Stimulated activated effector memory CD8-positive, alpha-beta T cell treated with anti-CD3 and anti-CD28 coated beads, Interleukin-12 subunit alpha, Interleukin-12 subunit beta, amount 100 ng/mL, for 72 hours (primary cell): ENCODE data around the gene ACAP3.
"Not testable (repeated sequence)": the region's sequence is repeated elsewhere in the genome, so short reads cannot be mapped to it uniquely, and the experiment has no call there.

Experiments
- ATAC-seq: fragments of 150-1000 bp; cut with Tn5 transposase; 2 replicates; pipeline ENCODE4 v1.10.0; 2021
- DNase-seq, 2 donors: peaks; one replicate each; pipeline ENCODE4 v3.0.0; 2021 to 2022; ENCODE audit warnings: low spot score in 2 of 2
- H3K27ac Mint-ChIP-seq: one replicate; pipeline ENCODE4 v1.8.0; 2022; ENCODE audit warnings: mild to moderate bottlenecking, mixed read lengths
- H3K36me3 Mint-ChIP-seq: one replicate; pipeline ENCODE4 v1.8.0; 2022; ENCODE audit warnings: mild to moderate bottlenecking, mixed read lengths
- H3K4me1 Mint-ChIP-seq: one replicate; pipeline ENCODE4 v1.8.0; 2022; ENCODE audit warnings: mixed read lengths
- H3K4me3 Mint-ChIP-seq: one replicate; pipeline ENCODE4 v1.8.0; 2022; ENCODE audit warnings: mild to moderate bottlenecking, mixed read lengths
- H3K9me3 Mint-ChIP-seq: one replicate; pipeline ENCODE4 v1.8.0; 2022; ENCODE audit warnings: mixed read lengths

The ACAP3 gene

DNA sequence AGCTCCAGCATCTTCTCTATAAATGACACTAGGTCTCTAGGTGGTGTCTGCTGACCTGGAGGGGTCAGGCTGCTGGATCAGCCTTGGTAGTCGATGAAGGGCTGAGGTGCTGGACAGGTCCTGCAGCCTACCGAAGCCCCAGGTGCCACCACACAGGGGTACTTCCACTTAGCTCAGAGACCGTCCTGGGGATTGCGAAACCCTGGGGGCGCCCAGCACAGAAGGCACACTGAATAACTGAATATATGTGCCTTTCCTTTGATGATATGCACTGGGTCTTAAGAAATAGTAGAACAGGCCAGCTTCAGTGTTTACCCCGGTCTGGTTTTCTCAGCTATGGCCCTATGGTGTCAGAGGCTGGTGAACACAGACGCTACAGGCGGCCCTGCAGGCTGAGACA, 45.0 kb downstream of the ACAP3 start:
- ATAC-seq = no peak
- no peak overlapping the region for H3K4me3 Mint-ChIP-seq
- no peak for DNase-seq
- peaks cover 38% of the 10 kb centered on the region for H3K4me1 Mint-ChIP-seq
- H3K9me3 Mint-ChIP-seq = no peaks in the 10 kb centered on the region
- H3K27ac Mint-ChIP-seq = no peak overlapping the region
- H3K36me3 Mint-ChIP-seq = peaks cover 91% of the 10 kb centered on the region

DNA sequence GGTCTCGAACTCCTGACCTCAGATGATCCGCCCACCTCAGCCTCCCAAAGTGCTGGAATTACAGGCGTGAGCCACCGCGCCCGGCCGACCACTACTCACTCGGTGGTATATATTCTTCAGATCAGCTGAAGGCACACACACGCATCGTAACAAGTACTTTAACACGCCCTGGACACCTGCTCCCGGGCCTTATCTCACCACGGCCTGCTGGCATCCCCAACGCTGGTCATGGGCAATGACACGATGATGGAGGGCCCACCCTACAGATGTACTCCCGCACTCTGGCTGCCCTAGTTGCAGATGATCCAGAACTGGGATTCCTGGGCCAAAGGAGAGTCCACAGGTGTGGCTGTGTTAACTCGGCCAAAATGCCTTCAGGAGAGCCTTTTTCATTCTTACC, 45.7 kb downstream of the ACAP3 start:
- Mint-ChIP-seq H3K27ac (no peak overlapping the region), H3K4me3 (no peak overlapping the region), H3K4me1 (peaks cover 38% of the 10 kb centered on the region), H3K9me3 (no peaks in the 10 kb centered on the region), H3K36me3 (peaks cover 92% of the 10 kb centered on the region)
- no peak for DNase-seq
- ATAC-seq = no peak

DNA sequence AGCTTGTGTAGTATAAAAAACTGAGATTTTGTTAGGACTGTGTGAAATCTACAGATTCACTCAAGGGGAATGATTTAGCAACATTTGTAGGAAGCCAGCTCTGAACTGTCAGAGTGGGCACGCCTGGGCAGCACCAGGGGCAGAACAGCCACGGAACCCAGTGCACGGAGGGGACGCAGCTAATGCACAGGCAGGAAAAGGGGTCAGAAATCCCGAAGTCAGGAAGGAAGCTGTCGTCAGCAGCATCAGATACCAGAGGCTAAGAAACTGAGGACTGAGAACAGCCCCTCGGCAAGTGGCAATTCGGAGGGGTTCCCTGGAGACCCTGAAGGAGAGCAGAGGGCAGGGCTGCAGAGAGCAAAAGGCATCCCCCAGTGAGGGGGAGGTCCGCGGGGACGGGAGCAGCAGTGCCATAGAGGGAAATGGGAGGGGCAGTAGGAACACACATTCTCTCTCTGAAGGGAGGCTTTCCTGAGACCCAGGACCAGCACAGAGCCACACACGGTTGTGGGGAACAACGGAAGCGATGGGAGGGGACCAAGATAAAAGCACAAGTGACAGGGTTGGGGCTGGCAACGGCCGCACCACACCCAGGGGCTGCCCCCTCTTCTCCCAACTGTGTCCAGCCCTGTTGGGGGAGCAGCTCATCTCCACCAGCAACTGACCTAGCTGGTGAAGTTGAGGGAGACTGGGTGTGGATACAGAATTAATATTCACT, 46.7 kb downstream of the ACAP3 start:
- H3K4me1 Mint-ChIP-seq = peaks cover 36% of the 10 kb centered on the region
- ATAC-seq = no peak
- H3K4me3 Mint-ChIP-seq = no peak overlapping the region
- peaks cover 92% of the 10 kb centered on the region for H3K36me3 Mint-ChIP-seq
- no peaks in the 10 kb centered on the region for H3K9me3 Mint-ChIP-seq
- H3K27ac Mint-ChIP-seq = peak overlapping the region; percentile 74
- no peak for DNase-seq

DNA sequence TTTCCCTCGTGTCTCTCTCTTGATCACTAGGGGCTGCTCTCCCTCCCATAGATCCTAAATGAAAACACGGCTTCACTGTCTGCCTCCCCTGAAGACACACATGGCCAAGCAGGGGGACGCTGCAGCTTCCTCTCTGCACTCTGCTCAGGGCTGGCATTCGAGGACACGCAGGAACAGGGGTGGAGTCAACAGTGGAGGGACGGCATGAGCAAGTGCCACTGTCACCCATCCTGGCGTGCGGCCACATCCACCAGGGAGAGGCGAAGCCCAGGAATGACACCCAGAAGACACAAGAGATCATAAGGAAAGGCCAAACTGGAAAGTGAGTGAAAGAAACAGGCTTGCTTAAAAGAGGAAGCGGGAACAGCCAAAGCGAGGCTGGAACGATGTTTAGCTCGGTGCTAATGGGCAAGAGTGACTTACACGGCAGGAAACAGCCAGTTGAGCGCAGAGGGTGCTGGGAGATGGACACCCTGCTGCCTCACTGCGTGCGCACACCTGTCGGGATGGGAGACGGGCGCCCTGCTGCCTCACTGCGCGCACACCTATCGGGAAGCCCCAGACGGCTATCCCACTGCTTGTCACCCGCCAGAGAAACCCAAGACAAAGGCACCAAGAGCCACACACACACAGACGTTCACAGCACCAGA, 47.7 kb downstream of the ACAP3 start:
- Mint-ChIP-seq H3K27ac (peak overlapping the region; percentile 74), H3K36me3 (peaks cover 92% of the 10 kb centered on the region), H3K4me3 (no peak overlapping the region), H3K9me3 (no peaks in the 10 kb centered on the region), H3K4me1 (peaks cover 32% of the 10 kb centered on the region)
- no peak for DNase-seq
- no peak for ATAC-seq

DNA sequence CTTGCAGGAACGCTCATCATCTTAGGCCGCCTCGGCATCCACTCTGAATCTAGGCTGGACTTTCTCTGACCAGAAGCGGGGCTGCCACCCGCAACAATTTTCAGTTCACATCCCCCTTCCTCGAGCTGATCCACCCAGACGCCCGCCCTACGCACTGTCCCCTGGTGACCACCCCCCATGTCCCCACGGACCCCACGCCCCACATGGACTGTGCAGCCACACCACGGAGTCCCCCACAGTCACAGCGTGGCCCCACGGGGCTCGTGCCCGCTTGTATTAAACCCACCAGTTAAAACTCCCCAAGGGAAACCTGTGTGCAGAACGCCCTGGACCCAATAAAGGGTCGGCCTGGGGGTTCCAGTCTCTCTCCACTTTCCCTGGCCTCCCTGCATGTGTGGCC, 48.2 kb downstream of the ACAP3 start:
- no peak overlapping the region for H3K4me3 Mint-ChIP-seq
- no peaks in the 10 kb centered on the region for H3K9me3 Mint-ChIP-seq
- H3K27ac Mint-ChIP-seq = peak overlapping the region; percentile 74
- peaks cover 92% of the 10 kb centered on the region for H3K36me3 Mint-ChIP-seq
- no peak for DNase-seq
- H3K4me1 Mint-ChIP-seq = peaks cover 27% of the 10 kb centered on the region
- no peak for ATAC-seq

DNA sequence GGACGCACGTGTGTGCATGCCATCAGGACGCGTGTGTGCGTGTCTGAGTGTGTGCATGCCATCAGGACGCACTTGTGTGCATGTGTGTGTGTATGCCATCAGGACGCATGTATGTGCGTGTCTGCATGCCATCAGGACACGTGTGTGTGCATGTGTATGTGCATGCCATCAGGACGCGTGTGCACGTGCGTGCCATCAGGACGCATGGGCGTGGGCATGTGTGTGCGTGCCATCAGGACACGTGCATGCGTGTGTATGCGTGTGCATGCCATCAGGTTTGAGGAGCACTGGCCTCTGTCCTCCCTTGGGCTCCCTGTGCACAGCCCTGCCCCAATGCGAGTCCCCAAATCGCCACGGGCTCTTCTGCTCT, 48.6 kb downstream of the ACAP3 start:
- Mint-ChIP-seq H3K4me1 (peaks cover 27% of the 10 kb centered on the region), H3K4me3 (no peak overlapping the region), H3K36me3 (peaks cover 89% of the 10 kb centered on the region), H3K27ac (peak overlapping the region; percentile 74), H3K9me3 (no peaks in the 10 kb centered on the region)
- ATAC-seq = no peak
- no peak for DNase-seq

DNA sequence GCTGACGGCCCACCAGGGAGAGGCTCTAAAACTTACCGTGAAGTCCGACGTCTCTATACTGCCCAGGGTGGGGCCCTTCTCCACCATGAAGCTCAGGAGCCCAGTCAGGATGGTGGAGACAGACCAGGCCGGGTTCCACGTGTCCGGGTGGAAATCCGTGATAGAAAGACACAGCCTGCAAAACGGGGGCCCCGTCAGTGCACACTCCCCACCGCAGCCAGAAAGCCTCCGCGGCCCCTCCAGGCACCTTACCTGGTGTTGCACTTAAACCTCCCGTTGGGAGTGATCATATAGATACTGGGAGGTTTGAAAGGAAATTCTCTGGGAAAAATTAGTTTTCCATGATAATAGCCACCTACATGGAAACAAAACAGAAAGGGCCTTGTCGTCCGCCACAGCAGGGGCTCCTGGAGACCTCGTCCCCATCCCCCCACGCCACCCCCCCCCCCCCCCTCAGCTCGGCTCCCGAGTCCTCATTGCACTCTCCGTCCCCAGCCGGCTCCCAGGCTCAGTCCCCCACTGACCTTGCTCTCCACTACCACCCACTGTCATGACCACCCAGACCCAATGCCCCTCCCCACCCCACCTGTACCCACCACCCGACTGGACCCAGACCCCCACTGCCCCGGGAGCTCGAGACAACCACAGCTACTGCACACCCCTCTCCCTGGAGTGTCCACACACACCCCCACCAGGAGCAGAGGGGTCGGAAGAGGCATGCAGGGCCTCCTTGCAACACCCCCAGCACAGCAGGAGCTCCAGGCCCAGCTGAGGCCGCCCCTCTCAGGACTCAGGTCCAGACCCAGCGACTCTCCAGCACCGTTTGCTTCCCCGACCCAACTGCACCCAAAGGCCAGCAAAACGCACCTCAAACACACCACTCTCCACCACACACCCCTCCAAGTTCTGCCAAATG, 50.5 kb downstream of the ACAP3 start:
- ATAC-seq (no peak), DNase-seq (no peak)
- no peak overlapping the region for H3K27ac Mint-ChIP-seq
- no peak overlapping the region for H3K4me3 Mint-ChIP-seq
- no peaks in the 10 kb centered on the region for H3K9me3 Mint-ChIP-seq
- H3K36me3 Mint-ChIP-seq = peaks cover 87% of the 10 kb centered on the region
- peaks cover 35% of the 10 kb centered on the region for H3K4me1 Mint-ChIP-seq

DNA sequence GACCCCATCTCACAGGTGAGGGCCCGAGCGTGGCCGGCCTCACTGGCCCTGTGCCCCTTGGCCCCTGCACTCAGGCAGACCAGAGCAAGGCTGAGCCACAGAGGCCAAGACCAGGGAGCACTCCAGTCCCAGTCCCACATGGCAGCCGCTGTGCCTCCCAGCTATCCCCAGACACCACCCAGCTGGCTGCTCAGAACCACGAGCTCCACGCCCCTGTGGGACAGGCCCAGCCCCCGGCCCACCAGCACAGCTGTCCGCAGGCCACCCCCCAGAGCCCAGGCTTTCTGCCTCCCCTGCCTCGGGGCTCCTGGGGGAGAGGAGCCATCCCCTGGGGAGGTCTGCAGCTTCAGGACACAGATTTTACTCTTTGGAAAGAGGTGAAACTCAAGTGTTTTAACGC, 52.1 kb downstream of the ACAP3 start:
- Mint-ChIP-seq H3K9me3 (no peaks in the 10 kb centered on the region), H3K4me3 (no peak overlapping the region), H3K27ac (no peak overlapping the region), H3K4me1 (peaks cover 34% of the 10 kb centered on the region), H3K36me3 (peaks cover 82% of the 10 kb centered on the region)
- no peak for ATAC-seq
- DNase-seq = no peak

DNA sequence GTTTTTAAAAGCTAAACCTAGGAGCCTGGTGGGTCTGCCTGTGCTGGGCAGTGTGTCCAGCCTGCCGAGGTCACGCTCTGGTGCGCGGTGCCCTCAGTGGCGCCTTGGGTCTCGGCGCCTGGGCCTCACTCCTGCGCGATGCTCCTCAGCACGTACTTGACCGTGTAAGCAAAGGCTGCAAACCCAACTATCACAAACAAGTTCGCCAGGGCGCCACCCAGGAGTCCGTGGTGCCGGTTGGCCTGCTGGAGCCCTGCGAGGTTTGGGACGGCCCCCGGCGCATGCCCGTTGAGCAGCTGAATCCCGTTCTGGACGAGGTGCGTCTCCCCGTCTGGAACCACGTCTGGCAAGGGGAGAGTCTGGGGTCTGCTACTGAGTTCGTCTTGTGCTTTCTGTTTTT, 52.7 kb downstream of the ACAP3 start:
- H3K27ac Mint-ChIP-seq = no peak overlapping the region
- no peak overlapping the region for H3K4me3 Mint-ChIP-seq
- peaks cover 77% of the 10 kb centered on the region for H3K36me3 Mint-ChIP-seq
- H3K9me3 Mint-ChIP-seq = no peaks in the 10 kb centered on the region
- DNase-seq = no peak
- peaks cover 34% of the 10 kb centered on the region for H3K4me1 Mint-ChIP-seq
- no peak for ATAC-seq

DNA sequence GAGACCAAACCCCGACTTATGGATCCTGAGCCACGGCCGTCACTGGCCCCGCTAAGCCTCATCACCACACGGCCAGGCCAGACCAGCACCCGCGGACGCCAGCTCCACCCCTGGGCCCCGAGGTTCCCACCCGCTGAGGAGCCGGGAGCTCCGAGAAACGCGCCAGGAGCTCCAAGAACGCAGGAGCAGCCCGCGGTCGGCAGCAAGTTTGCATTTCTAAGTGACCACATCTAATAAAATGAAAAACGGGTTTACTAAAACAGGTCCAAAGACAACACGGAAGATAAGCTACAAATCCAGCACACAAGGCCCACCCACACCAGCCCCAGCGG, 53.1 kb downstream of the ACAP3 start:
- no peak for DNase-seq
- Mint-ChIP-seq H3K9me3 (no peaks in the 10 kb centered on the region), H3K4me3 (no peak overlapping the region), H3K4me1 (peaks cover 32% of the 10 kb centered on the region), H3K36me3 (peaks cover 72% of the 10 kb centered on the region), H3K27ac (no peak overlapping the region)
- ATAC-seq = no peak

DNA sequence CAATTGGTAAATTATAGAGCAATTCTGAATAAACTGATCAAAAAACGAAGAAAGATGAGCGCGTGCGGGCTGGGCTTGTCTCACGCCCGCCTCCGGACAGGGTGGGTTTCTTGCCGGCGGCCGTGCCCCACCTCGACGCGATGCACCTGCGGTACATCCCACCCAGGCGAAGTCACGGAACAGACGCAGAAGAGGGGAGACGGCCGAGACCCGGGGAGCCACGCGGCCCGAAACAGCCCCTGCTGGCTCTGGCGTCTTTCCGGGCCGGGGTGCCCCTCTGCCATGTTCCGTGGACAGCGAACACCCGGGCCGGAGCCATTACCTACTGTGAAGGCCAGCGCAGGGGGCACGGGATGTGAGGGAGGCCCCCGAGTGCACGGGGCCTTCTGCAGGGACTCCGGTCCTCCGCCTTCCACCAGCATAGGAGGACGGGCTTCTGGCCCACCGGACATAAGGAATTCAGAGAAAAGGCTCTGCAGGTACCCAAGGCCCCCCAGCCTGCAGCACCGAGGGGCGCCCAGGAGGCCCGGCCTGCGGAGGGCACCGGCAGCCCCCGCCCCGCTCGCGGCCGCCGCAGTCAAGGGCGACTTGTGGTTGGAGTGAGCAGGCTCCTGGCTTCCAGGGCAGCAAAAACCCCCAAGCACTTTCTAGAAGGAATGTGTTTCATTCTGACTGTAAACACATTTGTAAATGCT, 53.6 kb downstream of the ACAP3 start:
- no peak for DNase-seq
- peaks cover 32% of the 10 kb centered on the region for H3K4me1 Mint-ChIP-seq
- H3K27ac Mint-ChIP-seq = no peak overlapping the region
- no peak for ATAC-seq
- no peak overlapping the region for H3K4me3 Mint-ChIP-seq
- peaks cover 71% of the 10 kb centered on the region for H3K36me3 Mint-ChIP-seq
- H3K9me3 Mint-ChIP-seq = no peaks in the 10 kb centered on the region

DNA sequence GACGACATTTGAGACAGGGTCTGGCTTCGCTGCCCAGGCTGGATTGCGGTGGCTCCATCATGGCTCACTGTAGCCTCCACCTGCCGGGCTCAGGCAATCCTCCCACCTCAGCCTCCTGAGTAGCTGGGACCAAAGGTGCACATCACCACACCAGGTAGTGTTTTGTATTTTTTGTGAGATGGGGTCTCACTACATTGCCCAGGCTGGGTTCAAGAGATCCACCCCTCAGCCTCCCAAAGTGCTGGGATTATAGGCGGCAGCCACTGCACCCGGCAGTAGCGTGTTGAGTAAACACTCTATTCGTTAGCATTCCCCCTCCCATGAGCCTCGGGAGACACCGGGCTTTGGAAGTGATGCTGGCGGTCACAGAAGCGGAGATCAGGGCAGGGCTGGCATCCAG, 54.4 kb downstream of the ACAP3 start:
- H3K4me1 Mint-ChIP-seq = peaks cover 28% of the 10 kb centered on the region
- H3K27ac Mint-ChIP-seq = peak overlapping the region; percentile 70
- peaks cover 67% of the 10 kb centered on the region for H3K36me3 Mint-ChIP-seq
- ATAC-seq (no peak), DNase-seq (no peak)
- no peak overlapping the region for H3K4me3 Mint-ChIP-seq
- no peaks in the 10 kb centered on the region for H3K9me3 Mint-ChIP-seq

DNA sequence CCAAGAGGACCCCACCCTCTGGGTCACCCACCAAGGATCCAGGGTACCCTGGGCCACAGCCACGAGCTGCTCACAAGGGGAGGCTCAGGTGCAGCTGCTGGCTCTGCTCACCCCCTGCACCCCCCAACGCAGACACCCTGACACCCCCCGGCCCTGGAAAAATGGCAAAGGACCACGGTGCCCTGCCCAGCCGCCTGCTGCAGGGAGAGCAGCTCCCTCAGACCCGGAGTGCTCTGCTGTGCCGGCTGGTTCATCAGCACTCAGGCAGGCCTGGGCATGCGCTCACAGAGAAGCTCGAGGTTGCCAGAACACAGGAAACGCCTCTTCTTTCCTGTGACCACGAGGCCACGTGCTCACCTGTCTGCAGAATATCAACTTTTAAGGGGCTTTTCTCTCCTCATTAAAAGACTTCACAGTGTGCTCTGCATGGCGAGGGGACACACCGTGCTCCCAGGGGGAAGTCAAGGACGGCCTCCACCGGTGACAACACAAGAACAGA, 56.9 kb downstream of the ACAP3 start:
- H3K36me3 Mint-ChIP-seq = peaks cover 42% of the 10 kb centered on the region
- peak; percentile 94 for ATAC-seq
- H3K9me3 Mint-ChIP-seq = no peaks in the 10 kb centered on the region
- H3K4me3 Mint-ChIP-seq = peak overlapping the region; percentile 37
- peaks cover 21% of the 10 kb centered on the region for H3K4me1 Mint-ChIP-seq
- H3K27ac Mint-ChIP-seq = peak overlapping the region; percentile 86
- DNase-seq = peak; percentile 51 to 72

DNA sequence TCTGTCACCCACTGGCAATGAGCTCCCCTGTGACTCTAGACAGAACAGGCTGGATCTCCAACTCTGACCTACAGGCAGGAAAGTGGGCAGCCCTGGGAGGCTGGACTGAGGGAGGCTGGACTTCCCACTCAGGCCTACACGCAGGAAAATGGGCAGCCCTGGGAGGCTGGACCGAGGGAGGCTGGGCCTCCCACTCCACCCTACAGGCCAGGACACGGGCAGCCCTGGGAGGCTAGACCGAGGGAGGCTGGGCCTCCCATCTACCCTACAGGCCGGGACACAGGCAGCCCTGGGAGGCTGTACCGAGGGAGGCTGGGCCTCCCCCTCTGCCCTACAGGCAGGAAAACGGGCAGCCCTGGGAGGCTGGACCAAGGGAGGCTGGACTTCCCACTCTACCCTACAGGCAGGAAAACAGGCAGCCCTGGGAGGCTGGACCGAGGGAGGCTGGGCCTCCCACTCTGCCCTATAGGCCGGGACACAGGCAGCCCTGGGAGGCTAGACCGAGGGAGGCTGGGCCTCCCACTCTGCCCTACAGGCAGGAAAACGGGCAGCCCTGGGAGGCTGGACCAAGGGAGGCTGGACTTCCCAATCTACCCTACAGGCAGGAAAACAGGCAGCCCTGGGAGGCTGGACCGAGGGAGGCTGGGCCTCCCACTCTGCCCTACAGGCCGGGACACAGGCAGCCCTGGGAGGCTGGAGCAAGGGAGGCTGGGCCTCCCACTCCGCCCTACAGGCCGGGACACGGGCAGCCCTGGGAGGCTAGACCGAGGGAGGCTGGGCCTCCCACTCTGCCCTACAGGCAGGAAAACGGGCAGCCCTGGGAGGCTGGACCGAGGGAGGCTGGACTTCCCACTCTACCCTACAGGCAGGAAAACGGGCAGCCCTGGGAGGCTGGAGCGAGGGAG, 59.5 kb downstream of the ACAP3 start:
- H3K27ac Mint-ChIP-seq, ATAC-seq, DNase-seq, H3K9me3 Mint-ChIP-seq, H3K4me3 Mint-ChIP-seq: not testable (repeated sequence)
- H3K36me3 Mint-ChIP-seq = peaks cover 20% of the 10 kb centered on the region
- peaks cover 17% of the 10 kb centered on the region for H3K4me1 Mint-ChIP-seq
